Endothelial cell of umbilical vein (primary cell): ENCODE data around the gene ITGA7. TPM values are rescaled to one million over a fixed set of nuclear protein-coding genes. Genes with fewer than 3 reads are reported as not detected.

Experiments used
- BruUV-seq: library from RNA; stranded (reverse); fragments of 400-500 nt; replicated peaks from 2 replicates; lab custom pipeline; 2021; lab: Mats Ljungman, UMichigan
- CTCF ChIA-PET: fragments of 300-600, 350-600 bp; sonication (Branson Sonifier 250); formaldehyde crosslinking; loops from one replicate; lab custom pipeline; 2021; ENCODE audit warnings: antibody characterized with exemption, inconsistent platforms; lab: Charles Lee
- POLR2A ChIA-PET: fragments of 300-600, 350-600 bp; sonication (Branson Sonifier 250); formaldehyde crosslinking; loops from one replicate; lab custom pipeline; 2021; ENCODE audit warnings: antibody characterized with exemption, inconsistent platforms; lab: Charles Lee
- DNase-seq: peaks from one replicate; pipeline ENCODE4 v3.0.0-alpha.2; 2011; ENCODE audit warnings: low read depth, low spot score
- FAIRE-seq: peaks from 2 replicates; lab custom pipeline; 2011; peaks lifted over from hg19 to GRCh38; lab: Jason Lieb, UNC
- H2AFZ ChIP-seq: 2 replicates; pipeline ENCODE4 v1.6.0; 2012; ENCODE audit warnings: low read depth, low read length, control low read depth, inconsistent platforms
- H3K27ac ChIP-seq: 2 replicates; pipeline ENCODE4 v1.5.1; 2011; ENCODE audit warnings: low read depth, mild to moderate bottlenecking, control low read depth, low read length, moderate library complexity; ENCODE audit not compliant: insufficient read depth
- H3K27me3 ChIP-seq, 2 experiments: 2 replicates each; pipeline versions ENCODE4 v1.6.0 to v1.6.1; 2011; ENCODE audit warnings: low read length in 2 of 2, mixed read lengths in 1 of 2; ENCODE audit not compliant: control insufficient read depth in 2 of 2, insufficient read depth in 2 of 2
- H3K36me3 ChIP-seq, 2 experiments: 2 replicates in 1 of 2; 3 replicates in 1 of 2; pipeline ENCODE4 v1.5.1; 2011; ENCODE audit warnings: low read length in 2 of 2, mild to moderate bottlenecking in 1 of 2, moderate library complexity in 1 of 2; ENCODE audit not compliant: control insufficient read depth in 2 of 2, insufficient read depth in 2 of 2; ENCODE audit errors: extremely low read depth in 1 of 2
- H3K4me1 ChIP-seq: 3 replicates; pipeline ENCODE4 v1.5.1; 2011; ENCODE audit warnings: mild to moderate bottlenecking, low read length; ENCODE audit not compliant: control insufficient read depth, insufficient read depth; ENCODE audit errors: extremely low read depth
- H3K4me2 ChIP-seq: 2 replicates; pipeline ENCODE4 v1.6.1; 2011; ENCODE audit warnings: low read length, control low read depth, mixed read lengths; ENCODE audit not compliant: insufficient read depth
- H3K4me3 ChIP-seq, 3 experiments: fragments of 200-600 bp in 1 of 3; sonication (generic), shearing (Covaris generic) in 1 of 3; replicated peaks in 1 of 3; 2 replicates each; pipeline ENCODE4 v1.5.1; 2011 to 2016; ENCODE audit warnings: control low read depth in 3 of 3, low read length in 3 of 3, mild to moderate bottlenecking in 2 of 3, inconsistent platforms in 1 of 3, low read depth in 1 of 3, moderate library complexity in 1 of 3; ENCODE audit not compliant: insufficient read depth in 1 of 3
- H3K79me2 ChIP-seq: 2 replicates; pipeline ENCODE4 v1.6.0; 2012; ENCODE audit warnings: low read length, inconsistent platforms; ENCODE audit not compliant: control insufficient read depth, insufficient read depth
- H3K9ac ChIP-seq: replicated peaks from 2 replicates; pipeline ENCODE3; 2011; ENCODE audit warnings: low read length, control low read depth; ENCODE audit not compliant: insufficient read depth; ENCODE audit errors: extremely low read depth
- H3K9me1 ChIP-seq: replicated peaks from 3 replicates; pipeline ENCODE4 v1.6.0; 2011; ENCODE audit warnings: mild to moderate bottlenecking, low read length; ENCODE audit not compliant: control insufficient read depth, insufficient read depth; ENCODE audit errors: extremely low read depth
- H3K9me3 ChIP-seq: replicated peaks from 2 replicates; pipeline ENCODE4 v1.5.1; 2012; ENCODE audit warnings: low read length, inconsistent platforms; ENCODE audit not compliant: control insufficient read depth, insufficient read depth
- H4K20me1 ChIP-seq: replicated peaks from 2 replicates; pipeline ENCODE3; 2011; ENCODE audit warnings: mild to moderate bottlenecking, low read length; ENCODE audit not compliant: control insufficient read depth, insufficient read depth; ENCODE audit errors: extremely low read depth
- MYC ChIP-seq: IDR thresholded peaks from one replicate; pipeline ENCODE4 v1.6.1; 2011; ENCODE audit warnings: mild to moderate bottlenecking, low read depth, low read length
- dilution Hi-C: fragments of 300-500 bp; cut with MboI; formaldehyde crosslinking; loops from one replicate; pipeline ENCODE4 v1.15.0; 2019; ENCODE audit warnings: low sequenced_read_pairs; ENCODE audit not compliant: extremely low pct_ligation_motif_present
- intact Hi-C: fragments of 100-400 bp; cut with micrococcal nuclease; formaldehyde crosslinking; loops from one replicate; pipeline ENCODE4 v1.10.0; 2022
- polyA plus RNA-seq, 4 experiments: library from polyadenylated mRNA; depleted of rRNA in 3 of 4; stranded (reverse) in 3 of 4; unstranded in 1 of 4; fragments of >200 nt; gene quantifications; 2 replicates each; pipeline versions ENCODE4 v1.2.1 to v1.2.3, GENCODE V29; 2011 to 2012; ENCODE audit warnings: missing spikeins in 1 of 4
- total RNA-seq: library from RNA; stranded (reverse); gene quantifications from 2 replicates; pipeline ENCODE4 v1.2.3, GENCODE V29; 2021
- TF ChIP-seq, protein P1 (sequence below), 2 donors: IDR thresholded peaks; 1 replicate in 1 of 2; 2 replicates in 1 of 2; pipeline ENCODE4 v1.5.1; 2011; ENCODE audit warnings: low read length in 2 of 2, mild to moderate bottlenecking in 2 of 2, moderate library complexity in 2 of 2, control low read depth in 1 of 2, inconsistent platforms in 1 of 2, low read depth in 1 of 2; ENCODE audit not compliant: insufficient read depth in 1 of 2; ENCODE audit errors: extremely low read depth in 1 of 2

ITGA7 gene
- total and polyA plus RNA-seq, 2 donors (not counting 3 experiments of a cell fraction or from before 2014, with no cell fraction given) = 0.41 to 0.84 TPM

DNA sequence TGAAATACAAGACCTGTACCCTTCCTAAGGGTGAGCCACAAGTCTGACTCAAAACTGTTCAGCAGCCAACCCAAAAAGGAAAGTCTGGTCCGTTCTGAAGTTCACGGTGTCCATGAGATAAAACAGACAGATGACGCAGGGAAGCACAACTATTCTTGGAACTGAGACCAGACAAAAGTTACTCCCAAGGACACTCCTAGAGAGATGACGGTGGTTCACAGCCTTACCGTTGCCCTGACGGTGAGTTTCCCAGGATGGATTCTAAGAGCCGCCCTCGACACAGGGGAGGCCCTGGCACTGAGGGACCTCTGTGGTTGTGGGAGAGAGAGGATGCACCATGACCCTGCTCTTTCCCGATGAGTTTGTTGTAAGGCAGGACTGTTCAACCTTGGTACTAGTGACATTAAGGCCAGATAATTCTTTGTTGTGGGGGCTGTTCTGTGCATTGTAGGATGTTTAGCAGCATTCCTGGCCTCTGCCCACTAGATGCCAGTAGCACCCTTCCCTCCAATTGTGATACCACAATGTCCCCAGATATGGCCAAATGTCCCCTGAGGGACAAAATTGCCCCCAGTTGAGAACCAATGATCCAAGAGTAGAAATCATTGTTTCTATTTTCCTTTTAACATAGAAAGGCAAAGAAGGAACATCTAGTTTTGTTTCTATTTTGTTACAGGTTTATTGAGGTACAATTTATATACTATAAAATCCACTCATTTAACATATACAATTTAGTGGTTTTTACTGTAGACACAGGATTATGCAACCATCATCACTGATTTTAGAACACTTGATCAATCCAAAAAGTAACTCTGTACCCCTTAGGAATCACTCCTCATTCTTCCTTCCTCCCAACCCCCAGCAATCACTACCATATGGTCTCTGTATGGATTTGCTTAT lies 48.0 kb downstream of the ITGA7 start:
- CTCF ChIA-PET = interaction anchor here (1.1 to 5.9 kb wide), 4 partner anchors 22 to 78 kb away, joined by 3 to 50 read pairs (median 9); partner anchors contain the start of gene RDH5
- no peak overlapping the region for H3K9ac ChIP-seq
- POLR2A ChIA-PET = no interaction called here
- H3K79me2 ChIP-seq = no peaks in the 10 kb centered on the region
- no peaks in the 10 kb centered on the region for H3K9me3 ChIP-seq
- H3K36me3 ChIP-seq = no peaks in the 10 kb centered on the region
- intact Hi-C loops (loop anchor here (1.0 to 5.0 kb wide), 3 partner anchors 43 to 281 kb away; no protein-coding TSS in a partner anchor), dilution Hi-C loops (no loop called here)
- peaks cover 11 to 18% of the 10 kb centered on the region in 2 experiments for H3K27me3 ChIP-seq
- no peaks in the 10 kb centered on the region for H3K9me1 ChIP-seq
- H3K4me3 ChIP-seq = no peak overlapping the region
- H3K4me2 ChIP-seq = no peak overlapping the region
- peak; percentile 12 for DNase-seq
- no TSS peak for BruUV-seq
- no peaks in the 10 kb centered on the region for H3K4me1 ChIP-seq
- no peak overlapping the region for H2AFZ ChIP-seq
- no peaks in the 10 kb centered on the region for H4K20me1 ChIP-seq
- FAIRE-seq = peak; percentile 72
- H3K27ac ChIP-seq = no peak overlapping the region
- TF ChIP-seq, protein P1, sequence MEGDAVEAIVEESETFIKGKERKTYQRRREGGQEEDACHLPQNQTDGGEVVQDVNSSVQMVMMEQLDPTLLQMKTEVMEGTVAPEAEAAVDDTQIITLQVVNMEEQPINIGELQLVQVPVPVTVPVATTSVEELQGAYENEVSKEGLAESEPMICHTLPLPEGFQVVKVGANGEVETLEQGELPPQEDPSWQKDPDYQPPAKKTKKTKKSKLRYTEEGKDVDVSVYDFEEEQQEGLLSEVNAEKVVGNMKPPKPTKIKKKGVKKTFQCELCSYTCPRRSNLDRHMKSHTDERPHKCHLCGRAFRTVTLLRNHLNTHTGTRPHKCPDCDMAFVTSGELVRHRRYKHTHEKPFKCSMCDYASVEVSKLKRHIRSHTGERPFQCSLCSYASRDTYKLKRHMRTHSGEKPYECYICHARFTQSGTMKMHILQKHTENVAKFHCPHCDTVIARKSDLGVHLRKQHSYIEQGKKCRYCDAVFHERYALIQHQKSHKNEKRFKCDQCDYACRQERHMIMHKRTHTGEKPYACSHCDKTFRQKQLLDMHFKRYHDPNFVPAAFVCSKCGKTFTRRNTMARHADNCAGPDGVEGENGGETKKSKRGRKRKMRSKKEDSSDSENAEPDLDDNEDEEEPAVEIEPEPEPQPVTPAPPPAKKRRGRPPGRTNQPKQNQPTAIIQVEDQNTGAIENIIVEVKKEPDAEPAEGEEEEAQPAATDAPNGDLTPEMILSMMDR (IDR thresholded peaks at IDR 0.05; ENCODE audit: extremely low read depth in 1 of 2, insufficient read depth in 1 of 2, low read depth in 1 of 2, low read length in 2 of 2) = peak; percentile 31 to 54
- no peak for TF ChIP-seq MYC
